ENCODE results near the gene GDI2. TPM values are rescaled to one million over a fixed set of nuclear protein-coding genes. Genes with fewer than 3 reads are reported as not detected.
"Not testable (repeated sequence)": the region's sequence is repeated elsewhere in the genome, so short reads cannot be mapped to it uniquely, and the experiment has no call there.

GDI2 gene
- total RNA-seq, 1 donor from 2014 or later = 346 TPM

DNA sequence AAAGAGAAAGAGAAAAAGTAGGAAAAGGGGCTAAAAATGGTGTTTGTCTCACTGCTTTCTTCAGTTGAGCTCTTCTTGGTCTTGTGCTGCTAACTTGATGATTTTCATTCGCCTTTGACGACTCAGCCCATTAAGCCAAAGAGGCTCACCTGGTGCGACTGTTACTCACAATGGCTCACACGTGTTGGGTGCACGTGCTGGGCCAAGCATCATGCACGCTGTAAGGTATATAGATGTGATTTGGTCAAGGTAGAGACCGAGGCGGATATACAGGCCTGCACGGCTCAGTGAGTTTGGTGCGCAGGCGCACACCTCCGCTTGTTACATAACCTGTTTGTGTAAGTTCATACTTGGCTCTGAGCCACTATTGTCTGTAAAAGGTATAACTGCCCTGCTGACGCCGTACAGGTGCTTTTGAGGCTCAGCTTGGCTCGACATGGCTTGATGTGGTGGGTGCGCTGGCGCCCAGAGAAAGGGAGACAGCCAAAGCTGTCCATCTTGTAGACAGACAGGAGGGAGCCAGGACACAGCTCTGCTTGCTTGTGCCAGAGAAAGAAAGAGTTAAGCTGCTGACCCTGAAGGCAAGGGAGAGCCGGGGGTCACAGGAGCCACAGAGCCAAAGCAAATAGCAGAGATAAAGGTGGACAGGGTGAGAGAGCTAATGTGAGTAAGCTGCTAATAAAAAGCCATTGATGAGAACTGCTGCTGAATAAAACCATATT is 42.9 kb upstream of the GDI2 start:
- TF ChIP-seq, protein P1, sequence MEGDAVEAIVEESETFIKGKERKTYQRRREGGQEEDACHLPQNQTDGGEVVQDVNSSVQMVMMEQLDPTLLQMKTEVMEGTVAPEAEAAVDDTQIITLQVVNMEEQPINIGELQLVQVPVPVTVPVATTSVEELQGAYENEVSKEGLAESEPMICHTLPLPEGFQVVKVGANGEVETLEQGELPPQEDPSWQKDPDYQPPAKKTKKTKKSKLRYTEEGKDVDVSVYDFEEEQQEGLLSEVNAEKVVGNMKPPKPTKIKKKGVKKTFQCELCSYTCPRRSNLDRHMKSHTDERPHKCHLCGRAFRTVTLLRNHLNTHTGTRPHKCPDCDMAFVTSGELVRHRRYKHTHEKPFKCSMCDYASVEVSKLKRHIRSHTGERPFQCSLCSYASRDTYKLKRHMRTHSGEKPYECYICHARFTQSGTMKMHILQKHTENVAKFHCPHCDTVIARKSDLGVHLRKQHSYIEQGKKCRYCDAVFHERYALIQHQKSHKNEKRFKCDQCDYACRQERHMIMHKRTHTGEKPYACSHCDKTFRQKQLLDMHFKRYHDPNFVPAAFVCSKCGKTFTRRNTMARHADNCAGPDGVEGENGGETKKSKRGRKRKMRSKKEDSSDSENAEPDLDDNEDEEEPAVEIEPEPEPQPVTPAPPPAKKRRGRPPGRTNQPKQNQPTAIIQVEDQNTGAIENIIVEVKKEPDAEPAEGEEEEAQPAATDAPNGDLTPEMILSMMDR (conservative IDR thresholded peaks at IDR 0.05) = no peak
- Mint-ChIP-seq H3K9me3 (no peaks in the 10 kb centered on the region), H3K4me3 (no peak overlapping the region), H3K4me1 (peaks cover 16% of the 10 kb centered on the region), H3K27me3 (ENCODE audit: low read depth) (no peaks in the 10 kb centered on the region), H3K36me3 (ENCODE audit: low read depth) (no peaks in the 10 kb centered on the region), H3K27ac (ENCODE audit: unreplicated experiment) (no peak overlapping the region)
- no peak for DNase-seq (ENCODE audit: low read depth, low spot score)

DNA sequence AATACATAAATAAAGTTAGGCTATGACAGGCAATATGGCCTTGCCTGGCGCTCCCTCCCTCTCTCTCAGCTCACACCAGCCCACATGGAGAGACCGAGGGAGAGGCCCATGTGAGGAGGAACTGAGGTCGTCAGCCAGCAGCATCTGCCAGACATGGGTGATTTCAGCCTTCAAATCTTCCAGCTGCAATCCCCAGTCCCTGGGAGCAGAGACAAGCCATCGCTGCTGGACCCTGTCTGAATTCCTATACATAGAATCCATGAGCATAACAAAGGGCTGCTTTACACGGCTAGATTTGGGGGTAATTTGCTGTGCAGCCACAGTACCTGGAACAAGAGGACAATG is 40.9 kb upstream of the GDI2 start:
- no peak overlapping the region for H3K27ac Mint-ChIP-seq (ENCODE audit: unreplicated experiment)
- no peak overlapping the region for H3K4me3 Mint-ChIP-seq
- no peak for DNase-seq (ENCODE audit: low read depth, low spot score)
- TF ChIP-seq, protein P1 (conservative IDR thresholded peaks at IDR 0.05) = no peak
- H3K27me3 Mint-ChIP-seq (ENCODE audit: low read depth) = no peaks in the 10 kb centered on the region
- no peaks in the 10 kb centered on the region for H3K9me3 Mint-ChIP-seq
- H3K36me3 Mint-ChIP-seq (ENCODE audit: low read depth) = no peaks in the 10 kb centered on the region
- H3K4me1 Mint-ChIP-seq = peaks cover 13% of the 10 kb centered on the region

DNA sequence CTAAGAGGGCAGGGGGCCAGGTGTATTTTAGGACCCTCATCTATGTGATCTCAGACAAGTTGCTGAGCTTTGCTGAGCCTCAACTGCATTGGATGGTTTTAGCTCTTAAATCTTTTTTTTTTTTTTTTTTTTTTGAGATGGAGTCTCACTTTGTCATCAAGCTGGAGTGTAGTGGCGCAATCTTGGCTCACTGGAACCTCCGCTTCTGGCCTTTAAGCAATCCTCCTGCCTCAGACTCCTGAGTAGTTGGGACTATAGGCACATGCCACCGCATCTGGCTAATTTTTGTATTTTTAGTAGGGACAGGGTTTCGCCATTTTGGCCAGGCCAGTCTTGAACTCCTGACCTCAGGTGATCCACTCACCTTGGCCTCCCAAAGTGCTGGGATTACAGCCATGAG is 33.4 kb upstream of the GDI2 start:
- H3K36me3 Mint-ChIP-seq (ENCODE audit: low read depth); H3K27me3 Mint-ChIP-seq (ENCODE audit: low read depth); DNase-seq (ENCODE audit: low read depth, low spot score); H3K4me3 Mint-ChIP-seq; H3K9me3 Mint-ChIP-seq; H3K27ac Mint-ChIP-seq (ENCODE audit: unreplicated experiment): not testable (repeated sequence)
- peaks cover 28% of the 10 kb centered on the region for H3K4me1 Mint-ChIP-seq

DNA sequence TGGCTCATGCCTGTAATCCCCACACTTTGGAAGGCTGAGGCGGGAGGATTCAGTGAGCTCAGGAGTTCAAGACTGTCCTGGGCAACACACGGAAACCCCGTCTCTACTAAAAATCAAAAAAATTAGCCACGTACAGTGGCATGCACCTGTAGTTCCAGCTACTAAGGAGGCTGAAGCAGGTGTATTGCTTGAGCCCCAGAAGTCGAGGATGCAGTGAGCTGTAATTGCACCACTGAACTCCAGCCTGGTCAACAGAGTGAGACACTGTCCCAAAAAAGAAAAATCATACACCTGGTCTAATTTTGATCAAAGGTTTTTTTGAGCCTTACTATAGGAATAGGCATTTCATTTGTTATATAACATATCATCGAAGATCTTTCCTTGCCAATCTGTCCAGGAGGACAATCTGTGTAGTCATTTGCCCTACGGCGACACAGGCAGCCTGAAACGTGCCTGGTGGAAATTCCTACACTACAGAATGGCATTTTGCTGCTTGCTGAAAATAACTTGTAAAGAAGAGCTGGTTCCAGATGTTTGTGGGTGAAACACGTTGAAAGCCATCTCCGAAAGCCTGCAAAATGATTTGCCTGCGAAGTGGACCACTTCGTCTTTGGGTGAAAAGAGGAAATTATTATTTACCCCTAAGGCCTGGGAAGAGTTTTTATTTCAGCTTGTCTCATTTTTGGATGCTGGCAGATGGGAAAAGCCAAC is 31.3 kb upstream of the GDI2 start:
- Mint-ChIP-seq H3K36me3 (ENCODE audit: low read depth) (no peaks in the 10 kb centered on the region), H3K27me3 (ENCODE audit: low read depth) (no peaks in the 10 kb centered on the region), H3K27ac (ENCODE audit: unreplicated experiment) (no peak overlapping the region), H3K4me1 (peaks cover 47% of the 10 kb centered on the region), H3K9me3 (no peaks in the 10 kb centered on the region), H3K4me3 (no peak overlapping the region)
- TF ChIP-seq, protein P1 (conservative IDR thresholded peaks at IDR 0.05) = no peak
- DNase-seq (ENCODE audit: low read depth, low spot score) = no peak

DNA sequence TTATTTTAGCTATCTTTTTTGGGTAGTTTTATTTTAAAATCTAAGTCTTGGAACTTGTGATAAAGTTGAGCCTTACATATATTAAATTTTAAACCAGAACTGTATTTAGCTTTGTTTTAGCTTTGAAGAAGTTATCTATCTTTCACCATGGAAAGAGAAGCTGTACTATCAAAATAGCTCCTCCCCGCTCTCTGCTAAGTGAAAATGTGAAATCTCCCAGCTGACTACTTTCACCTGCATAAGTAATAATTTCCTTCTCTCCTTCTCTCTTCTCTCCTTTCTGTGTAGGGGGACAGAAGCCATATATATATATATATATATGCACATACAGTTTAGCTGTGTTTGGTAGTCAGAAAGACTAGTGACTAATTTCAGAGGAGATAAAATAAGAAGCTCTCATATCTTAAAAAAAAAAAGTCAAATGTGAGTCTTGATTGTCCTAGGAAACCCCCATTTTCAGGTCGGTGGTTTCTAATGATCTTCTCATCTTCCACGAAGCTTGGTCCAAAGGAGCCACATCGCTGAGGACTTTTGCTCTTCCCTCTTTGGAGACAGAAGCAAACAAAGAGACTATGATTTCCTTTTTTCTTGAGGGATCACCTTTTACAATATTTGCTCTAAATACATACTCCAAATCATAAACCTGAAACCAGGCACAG is 30.6 kb upstream of the GDI2 start:
- Mint-ChIP-seq H3K9me3 (no peaks in the 10 kb centered on the region), H3K4me1 (peaks cover 48% of the 10 kb centered on the region), H3K27me3 (ENCODE audit: low read depth) (no peaks in the 10 kb centered on the region), H3K36me3 (ENCODE audit: low read depth) (no peaks in the 10 kb centered on the region), H3K27ac (ENCODE audit: unreplicated experiment) (no peak overlapping the region), H3K4me3 (no peak overlapping the region)
- DNase-seq (ENCODE audit: low read depth, low spot score) = no peak
- TF ChIP-seq, protein P1 (conservative IDR thresholded peaks at IDR 0.05) = no peak

DNA sequence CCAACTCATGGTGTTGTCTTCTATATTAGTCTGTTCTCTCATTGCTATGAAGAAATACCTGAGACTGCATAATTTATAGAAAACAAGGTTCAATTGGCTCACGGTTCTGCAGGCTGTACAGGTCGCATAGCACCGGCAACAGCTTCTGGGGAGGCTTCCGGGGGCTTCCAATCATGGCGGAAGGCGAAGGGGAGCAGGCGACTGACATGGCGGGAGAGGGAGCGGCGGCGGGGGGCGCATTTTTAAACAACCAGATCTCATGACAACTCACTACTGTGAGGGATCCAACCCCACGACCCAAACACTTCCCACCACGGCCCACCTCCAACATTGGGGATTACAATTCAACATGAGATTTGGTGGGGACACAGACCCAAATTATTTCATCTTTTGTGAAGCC is 28.7 kb upstream of the GDI2 start:
- Mint-ChIP-seq H3K27ac (ENCODE audit: unreplicated experiment) (peak overlapping the region; percentile 13), H3K9me3 (no peaks in the 10 kb centered on the region), H3K4me1 (peaks cover 52% of the 10 kb centered on the region), H3K27me3 (ENCODE audit: low read depth) (no peaks in the 10 kb centered on the region), H3K4me3 (no peak overlapping the region), H3K36me3 (ENCODE audit: low read depth) (no peaks in the 10 kb centered on the region)
- TF ChIP-seq, protein P1 (conservative IDR thresholded peaks at IDR 0.05) = no peak
- DNase-seq (ENCODE audit: low read depth, low spot score) = no peak

Data from neural crest cell (in vitro differentiated cells).